CD4-positive, alpha-beta T cell (primary cell): Measurements from ENCODE around the gene MPC1L. TPM values are rescaled to one million over a fixed set of nuclear protein-coding genes. Genes with fewer than 3 reads are reported as not detected.

Source experiments
- ATAC-seq: fragments of 200-7000 bp; cut with Tn5 transposase; one replicate; pipeline ENCODE4 v1.10.0; 2022; ENCODE audit warnings: mild to moderate bottlenecking; ENCODE audit not compliant: poor library complexity
- CTCF ChIA-PET: fragments of 350-600 bp; sonication (Branson Sonifier 250); formaldehyde crosslinking; loops from one replicate; lab custom pipeline; 2021; ENCODE audit warnings: antibody characterized with exemption, inconsistent platforms; lab: Charles Lee
- POLR2A ChIA-PET: fragments of 350-600 bp; sonication (Branson Sonifier 250); formaldehyde crosslinking; loops from one replicate; lab custom pipeline; 2021; ENCODE audit warnings: antibody characterized with exemption, inconsistent platforms; lab: Charles Lee
- DNase-seq, 14 experiments: peaks; one replicate each; pipeline ENCODE4 v3.0.0-alpha.2; 2013 to 2020; ENCODE audit warnings: mixed read lengths in 2 of 14
- H3K27ac ChIP-seq, 2 donors: one replicate each; pipeline versions ENCODE4 v1.5.1 to v1.7.0; 2013; ENCODE audit warnings: low read length in 2 of 2, low read depth in 1 of 2, mild to moderate bottlenecking in 1 of 2
- H3K27me3 ChIP-seq, 2 experiments: 1 replicate in 1 of 2; 2 replicates in 1 of 2; pipeline versions ENCODE4 v1.6.1 to v1.7.0; 2013; ENCODE audit warnings: low read length in 2 of 2, control low read depth in 1 of 2, mild to moderate bottlenecking in 1 of 2, moderate library complexity in 1 of 2; ENCODE audit not compliant: insufficient read depth in 2 of 2, control insufficient read depth in 1 of 2
- H3K36me3 ChIP-seq: one replicate; pipeline ENCODE4 v1.6.1; 2013; ENCODE audit warnings: low read length, control low read depth; ENCODE audit not compliant: insufficient read depth
- H3K4me1 ChIP-seq: one replicate; pipeline ENCODE4 v1.6.1; 2013; ENCODE audit warnings: low read length, control low read depth; ENCODE audit not compliant: insufficient read depth
- H3K4me3 ChIP-seq: one replicate; pipeline ENCODE4 v1.5.1; 2013; ENCODE audit warnings: mild to moderate bottlenecking, low read length, moderate library complexity
- H3K9me3 ChIP-seq, 2 experiments: 1 replicate in 1 of 2; 2 replicates in 1 of 2; pipeline versions ENCODE4 v1.6.1 to v1.7.0; 2013; ENCODE audit warnings: low read length in 2 of 2, mild to moderate bottlenecking in 2 of 2, control low read depth in 1 of 2, moderate library complexity in 1 of 2; ENCODE audit not compliant: control insufficient read depth in 1 of 2, insufficient read depth in 1 of 2
- H3K27ac Mint-ChIP-seq: one replicate; pipeline ENCODE4 v1.8.0; 2020; ENCODE audit warnings: mixed read lengths
- H3K27me3 Mint-ChIP-seq: one replicate; pipeline ENCODE4 v1.8.0; 2021; ENCODE audit warnings: mixed read lengths
- H3K36me3 Mint-ChIP-seq: one replicate; pipeline ENCODE4 v1.8.0; 2021; ENCODE audit warnings: low read depth, mixed read lengths
- H3K4me1 Mint-ChIP-seq: one replicate; pipeline ENCODE4 v1.8.0; 2021; ENCODE audit warnings: low read depth, mixed read lengths
- H3K4me3 Mint-ChIP-seq: one replicate; pipeline ENCODE4 v1.8.0; 2020; ENCODE audit warnings: mild to moderate bottlenecking, mixed read lengths
- H3K9me3 Mint-ChIP-seq: one replicate; pipeline ENCODE4 v1.8.0; 2020; ENCODE audit warnings: mixed read lengths
- CTCF ChIP-seq: fragments of 200-600 bp; IDR thresholded peaks from one replicate; pipeline ENCODE4 v1.8.0; 2022; ENCODE audit warnings: antibody characterized with exemption, mild to moderate bottlenecking
- intact Hi-C, 2 experiments: fragments of 100-400 bp; cut with DNase I in 1 of 2; cut with micrococcal nuclease in 1 of 2; formaldehyde crosslinking; loops; one replicate each; pipeline versions ENCODE4 v1.15.1 to v1.9.0; 2023 to 2025; cut with DNase I, micrococcal nuclease
- total RNA-seq, 174 experiments: library from RNA in 2 of 174; stranded (reverse) in 2 of 174; gene quantifications; one replicate each; pipeline ENCODE4 v1.2.3 and lab custom pipeline; 2021 to 2026

The MPC1L gene
- total RNA-seq, 2 experiments from 2014 or later: not detected

GRCh38 chrX:40651620-40652223, 28.5 kb downstream of the MPC1L start:
- peak overlapping the region; percentile 21 for H3K27ac Mint-ChIP-seq
- H3K4me3 Mint-ChIP-seq: no peak overlapping the region
- Histone ChIP-seq H3K36me3 (peaks cover 21% of the 10 kb centered on the region), H3K9me3 (no peaks in the 10 kb centered on the region), H3K4me3 (no peak overlapping the region), H3K27ac (no peak overlapping the region), H3K27me3 (no peaks in the 10 kb centered on the region), H3K4me1 (peaks cover 6% of the 10 kb centered on the region)
- ChIA-PET CTCF (interaction anchor here (0.6 to 2.5 kb wide), 18 partner anchors 9 to 529 kb away, joined by 3 to 18 read pairs (median 4); partner anchors contain the start of gene MED14), POLR2A (interaction anchor here (0.6 to 1.6 kb wide), 6 partner anchors 71 to 439 kb away, joined by 3 to 9 read pairs (median 3); partner anchors contain the start of genes ATP6AP2 and MED14)
- H3K36me3 Mint-ChIP-seq: peaks cover 34% of the 10 kb centered on the region
- no peaks in the 10 kb centered on the region for H3K9me3 Mint-ChIP-seq
- H3K4me1 Mint-ChIP-seq: peaks cover 13% of the 10 kb centered on the region
- no peak for ATAC-seq
- DNase-seq: peak; percentile 55 to 91 (median 66)
- intact Hi-C loops: loop anchor here (1.0 to 5.0 kb wide), 7 partner anchors 86 to 486 kb away; partner anchors contain the start of gene MED14 (in 1 of the 2)
- TF ChIP-seq CTCF: peak; percentile 70
- no peaks in the 10 kb centered on the region for H3K27me3 Mint-ChIP-seq

DNA sequence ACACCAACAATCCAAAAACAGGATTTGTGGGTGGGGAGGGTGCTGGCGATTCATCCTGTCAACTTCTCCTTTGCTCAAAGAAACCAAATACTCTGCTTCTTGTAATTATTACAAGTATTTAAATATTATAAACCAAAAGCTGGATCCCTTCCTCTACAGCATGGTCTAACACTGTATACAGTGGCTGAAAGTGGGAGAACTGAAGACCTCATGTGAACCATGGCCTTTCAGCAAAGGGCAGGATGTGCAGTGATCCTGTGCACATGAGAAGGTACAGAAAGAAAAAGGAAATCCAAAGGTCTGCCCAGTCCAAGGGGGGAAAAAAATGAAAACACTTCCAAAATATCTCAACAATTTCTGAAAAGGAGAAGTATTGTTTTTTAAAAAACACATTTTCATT, 29.4 kb downstream of the MPC1L start:
- ChIA-PET POLR2A (no interaction called here), CTCF (interaction anchor here (1.1 to 2.4 kb wide), 6 partner anchors 12 to 462 kb away, joined by 3 to 12 read pairs (median 6); no protein-coding TSS in a partner anchor)
- H3K27me3 Mint-ChIP-seq: no peaks in the 10 kb centered on the region
- H3K4me1 Mint-ChIP-seq: peaks cover 9% of the 10 kb centered on the region
- Histone ChIP-seq H3K4me1 (peaks cover 5% of the 10 kb centered on the region), H3K4me3 (no peak overlapping the region), H3K27me3 (no peaks in the 10 kb centered on the region), H3K36me3 (peaks cover 25% of the 10 kb centered on the region), H3K9me3 (no peaks in the 10 kb centered on the region), H3K27ac (no peak overlapping the region)
- H3K36me3 Mint-ChIP-seq: peaks cover 34% of the 10 kb centered on the region
- H3K4me3 Mint-ChIP-seq: no peak overlapping the region
- no peaks in the 10 kb centered on the region for H3K9me3 Mint-ChIP-seq
- no peak overlapping the region for H3K27ac Mint-ChIP-seq
- no peak for TF ChIP-seq CTCF
- ATAC-seq: no peak
- DNase-seq: no peak
- intact Hi-C loops: loop anchor here (5.0 kb wide), 5 partner anchors 85 to 485 kb away; partner anchors contain the start of gene MED14 (in 1 of the 2)

- Mint-ChIP-seq H3K36me3 (peaks cover 32% of the 10 kb centered on the region), H3K4me1 (peaks cover 6% of the 10 kb centered on the region), H3K9me3 (no peaks in the 10 kb centered on the region), H3K27me3 (no peaks in the 10 kb centered on the region), H3K27ac (no peak overlapping the region), H3K4me3 (no peak overlapping the region)
- DNase-seq: no peak
- intact Hi-C loops: loop anchor here (5.0 kb wide), 5 partner anchors 84 to 484 kb away; partner anchors contain the start of gene MED14 (in 1 of the 2)
- Histone ChIP-seq H3K27me3 (no peaks in the 10 kb centered on the region), H3K36me3 (peaks cover 28% of the 10 kb centered on the region), H3K9me3 (no peaks in the 10 kb centered on the region), H3K27ac (no peak overlapping the region), H3K4me1 (no peaks in the 10 kb centered on the region), H3K4me3 (no peak overlapping the region)
- ChIA-PET CTCF (interaction anchor here (1.0 to 2.4 kb wide), 4 partner anchors 73 to 461 kb away, joined by 3 to 12 read pairs (median 6); no protein-coding TSS in a partner anchor), POLR2A (no interaction called here)
- ATAC-seq: no peak
- no peak for TF ChIP-seq CTCF
Measured at GRCh38 chrX:40653535-40653934, 30.3 kb downstream of the MPC1L start.
